Neural progenitor cell (in vitro differentiated cells): Measurements from ENCODE around the gene ARMH3. TPM values are rescaled to one million over a fixed set of nuclear protein-coding genes. Genes with fewer than 3 reads are reported as not detected.

Experiments
- DNase-seq: peaks from one replicate; pipeline ENCODE4 v3.0.0-alpha.2; 2016; ENCODE audit warnings: low spot score
- H2AFZ ChIP-seq: fragments of 200-600 bp; sonication (generic); replicated peaks from 2 replicates; pipeline ENCODE4 v1.6.1; 2016; ENCODE audit warnings: antibody characterized with exemption
- H3F3A ChIP-seq: fragments of 200-600 bp; sonication (generic); 2 replicates; pipeline ENCODE4 v1.6.1; 2016; ENCODE audit warnings: antibody characterized with exemption, low read depth
- H3K27ac ChIP-seq: fragments of 200-600 bp; sonication (generic); 2 replicates; pipeline ENCODE4 v1.5.1; 2016; ENCODE audit warnings: mild to moderate bottlenecking
- H3K27me3 ChIP-seq: fragments of 200-600 bp; sonication (generic); 2 replicates; pipeline ENCODE4 v1.6.1; 2016; ENCODE audit warnings: mild to moderate bottlenecking, moderate library complexity
- H3K36me3 ChIP-seq: fragments of 200-600 bp; sonication (generic); 2 replicates; pipeline ENCODE4 v1.5.1; 2016
- H3K4me1 ChIP-seq: fragments of 200-600 bp; sonication (generic); 2 replicates; pipeline ENCODE4 v1.6.1; 2016; ENCODE audit warnings: mixed run types
- H3K4me2 ChIP-seq: fragments of 200-600 bp; sonication (generic); 2 replicates; pipeline ENCODE4 v1.6.1; 2016
- H3K4me3 ChIP-seq: fragments of 200-600 bp; sonication (generic); 2 replicates; pipeline ENCODE4 v1.5.1; 2016
- H3K79me2 ChIP-seq: fragments of 200-600 bp; sonication (generic); 2 replicates; pipeline ENCODE4 v1.6.1; 2016; ENCODE audit warnings: low read depth
- H3K9ac ChIP-seq: fragments of 200-600 bp; sonication (generic); 2 replicates; pipeline ENCODE4 v1.6.1; 2016
- H3K9me3 ChIP-seq: fragments of 200-600 bp; sonication (generic); 2 replicates; pipeline ENCODE4 v1.5.1; 2016; ENCODE audit warnings: low read depth
- H4K20me1 ChIP-seq: fragments of 200-600 bp; sonication (generic); 2 replicates; pipeline ENCODE4 v1.6.1; 2016; ENCODE audit warnings: low read depth
- H3K27ac Mint-ChIP-seq: 3 replicates; pipeline ENCODE4 v1.8.0; 2021; ENCODE audit warnings: mixed read lengths
- H3K27me3 Mint-ChIP-seq: 2 replicates; pipeline ENCODE4 v1.8.0; 2022; ENCODE audit warnings: low read depth, mild to moderate bottlenecking, inconsistent platforms, moderate library complexity, mixed read lengths; ENCODE audit not compliant: insufficient read depth
- H3K36me3 Mint-ChIP-seq: 3 replicates; pipeline ENCODE4 v1.8.0; 2021; ENCODE audit warnings: mixed read lengths
- H3K4me1 Mint-ChIP-seq: 3 replicates; pipeline ENCODE4 v1.8.0; 2021; ENCODE audit warnings: mixed read lengths
- H3K4me3 Mint-ChIP-seq: 3 replicates; pipeline ENCODE4 v1.8.0; 2021; ENCODE audit warnings: mild to moderate bottlenecking, moderate library complexity, mixed read lengths
- H3K9me3 Mint-ChIP-seq: 3 replicates; pipeline ENCODE4 v1.8.0; 2020; ENCODE audit warnings: mixed read lengths
- EZH2 ChIP-seq: fragments of 200-600 bp; sonication (generic); IDR thresholded peaks from 2 replicates; pipeline ENCODE4 v1.6.1; 2017; ENCODE audit warnings: antibody characterized with exemption, mild to moderate bottlenecking, moderate library complexity
- EZH2phosphoT487 ChIP-seq: fragments of 200-600 bp; sonication (generic); IDR thresholded peaks from 2 replicates; pipeline ENCODE4 v1.6.1; 2017; ENCODE audit warnings: antibody characterized with exemption
- total RNA-seq: library from RNA; depleted of rRNA; stranded (reverse); fragments of >200 nt; gene quantifications from 2 replicates; pipeline ENCODE4 v1.2.3, GENCODE V29; 2015; ENCODE audit warnings: low replicate concordance
- TF ChIP-seq, protein P1 (sequence below): fragments of 200-600 bp; sonication (generic); IDR thresholded peaks from 2 replicates; pipeline ENCODE4 v1.5.1; 2017; ENCODE audit warnings: antibody characterized with exemption, mild to moderate bottlenecking

ARMH3 gene
- total RNA-seq, 1 donor from 2014 or later: 14.5 TPM

DNA sequence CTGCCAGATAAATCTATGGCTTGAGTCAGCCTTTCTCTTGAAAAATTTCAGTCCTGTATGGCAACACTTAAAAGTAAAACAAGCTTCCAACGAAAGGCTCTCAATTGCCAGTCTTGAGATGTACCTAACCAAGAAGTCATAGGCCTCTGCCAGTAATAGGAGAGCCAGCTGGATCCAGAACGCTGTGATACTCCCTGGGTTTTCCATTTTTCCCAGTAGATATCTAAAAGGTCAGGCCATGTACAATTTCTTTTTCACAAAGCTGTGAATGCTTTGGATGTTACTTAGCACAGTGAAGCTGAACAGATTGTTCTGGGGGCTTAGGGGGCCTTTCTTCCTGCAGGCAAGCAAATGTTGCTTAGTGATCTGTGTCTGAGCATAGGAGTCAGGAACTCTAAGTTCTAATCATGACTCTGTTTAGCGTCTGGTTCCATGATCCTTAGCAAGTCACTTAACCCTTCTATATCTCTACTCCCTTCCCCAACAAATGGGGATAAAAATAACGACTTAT, 86.5 kb downstream of the ARMH3 start:
- no peaks in the 10 kb centered on the region for H3K9me3 ChIP-seq
- H3K27me3 Mint-ChIP-seq: peaks cover 2% of the 10 kb centered on the region
- H3K4me3 Mint-ChIP-seq: no peak overlapping the region
- H4K20me1 ChIP-seq: no peaks in the 10 kb centered on the region
- H3K4me1 ChIP-seq: peaks cover 14% of the 10 kb centered on the region
- TF ChIP-seq EZH2 (no peak), EZH2phosphoT487 (no peak)
- TF ChIP-seq, protein P1, sequence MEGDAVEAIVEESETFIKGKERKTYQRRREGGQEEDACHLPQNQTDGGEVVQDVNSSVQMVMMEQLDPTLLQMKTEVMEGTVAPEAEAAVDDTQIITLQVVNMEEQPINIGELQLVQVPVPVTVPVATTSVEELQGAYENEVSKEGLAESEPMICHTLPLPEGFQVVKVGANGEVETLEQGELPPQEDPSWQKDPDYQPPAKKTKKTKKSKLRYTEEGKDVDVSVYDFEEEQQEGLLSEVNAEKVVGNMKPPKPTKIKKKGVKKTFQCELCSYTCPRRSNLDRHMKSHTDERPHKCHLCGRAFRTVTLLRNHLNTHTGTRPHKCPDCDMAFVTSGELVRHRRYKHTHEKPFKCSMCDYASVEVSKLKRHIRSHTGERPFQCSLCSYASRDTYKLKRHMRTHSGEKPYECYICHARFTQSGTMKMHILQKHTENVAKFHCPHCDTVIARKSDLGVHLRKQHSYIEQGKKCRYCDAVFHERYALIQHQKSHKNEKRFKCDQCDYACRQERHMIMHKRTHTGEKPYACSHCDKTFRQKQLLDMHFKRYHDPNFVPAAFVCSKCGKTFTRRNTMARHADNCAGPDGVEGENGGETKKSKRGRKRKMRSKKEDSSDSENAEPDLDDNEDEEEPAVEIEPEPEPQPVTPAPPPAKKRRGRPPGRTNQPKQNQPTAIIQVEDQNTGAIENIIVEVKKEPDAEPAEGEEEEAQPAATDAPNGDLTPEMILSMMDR: no peak
- no peaks in the 10 kb centered on the region for H3K79me2 ChIP-seq
- DNase-seq: no peak
- H3K4me1 Mint-ChIP-seq: peaks cover 7% of the 10 kb centered on the region
- H3F3A ChIP-seq: peaks cover 13% of the 10 kb centered on the region
- no peaks in the 10 kb centered on the region for H3K27me3 ChIP-seq
- no peak overlapping the region for H3K27ac Mint-ChIP-seq
- peaks cover 13% of the 10 kb centered on the region for H3K36me3 Mint-ChIP-seq
- H3K4me3 ChIP-seq: no peak overlapping the region
- H2AFZ ChIP-seq: no peak overlapping the region
- no peak overlapping the region for H3K9ac ChIP-seq
- no peak overlapping the region for H3K4me2 ChIP-seq
- no peak overlapping the region for H3K27ac ChIP-seq
- H3K36me3 ChIP-seq: no peaks in the 10 kb centered on the region
- H3K9me3 Mint-ChIP-seq: no peaks in the 10 kb centered on the region

DNA sequence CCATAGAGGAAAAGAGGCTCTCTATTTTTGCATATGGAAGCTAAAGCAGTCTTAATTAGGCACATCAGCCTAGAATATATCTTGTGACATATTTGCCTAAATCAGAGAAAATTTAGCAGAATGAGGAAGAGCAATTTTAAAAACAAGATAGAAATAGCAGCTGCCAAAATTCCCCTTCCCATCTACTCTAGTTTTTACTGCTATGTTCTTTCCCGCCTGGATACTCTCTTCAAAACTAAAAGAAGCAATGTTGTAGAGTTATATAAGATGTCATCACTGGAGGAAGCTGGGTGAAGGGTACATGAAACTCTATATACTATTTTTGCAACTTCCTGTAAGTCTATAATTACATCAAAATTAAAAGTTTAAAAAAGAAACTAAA, 87.0 kb downstream of the ARMH3 start:
- Histone ChIP-seq H3K9me3 (no peaks in the 10 kb centered on the region), H3K4me2 (no peak overlapping the region), H3F3A (peaks cover 8% of the 10 kb centered on the region), H3K4me1 (peaks cover 9% of the 10 kb centered on the region), H3K79me2 (no peaks in the 10 kb centered on the region), H2AFZ (no peak overlapping the region), H3K9ac (no peak overlapping the region), H3K27me3 (no peaks in the 10 kb centered on the region), H3K36me3 (no peaks in the 10 kb centered on the region), H3K27ac (no peak overlapping the region), H3K4me3 (no peak overlapping the region), H4K20me1 (no peaks in the 10 kb centered on the region)
- Mint-ChIP-seq H3K27me3 (peaks cover 2% of the 10 kb centered on the region), H3K27ac (no peak overlapping the region), H3K9me3 (no peaks in the 10 kb centered on the region), H3K36me3 (peaks cover 13% of the 10 kb centered on the region), H3K4me1 (peaks cover 7% of the 10 kb centered on the region), H3K4me3 (no peak overlapping the region)
- no peak for TF ChIP-seq EZH2
- TF ChIP-seq, protein P1: no peak
- no peak for TF ChIP-seq EZH2phosphoT487
- DNase-seq: no peak

GRCh38 chr10:101968286-101968939, 87.6 kb downstream of the ARMH3 start:
- Mint-ChIP-seq H3K4me3 (no peak overlapping the region), H3K4me1 (peaks cover 7% of the 10 kb centered on the region), H3K27ac (no peak overlapping the region), H3K27me3 (peaks cover 2% of the 10 kb centered on the region), H3K9me3 (no peaks in the 10 kb centered on the region), H3K36me3 (peaks cover 13% of the 10 kb centered on the region)
- H3K27me3 ChIP-seq: no peaks in the 10 kb centered on the region
- H3K27ac ChIP-seq: no peak overlapping the region
- TF ChIP-seq, protein P1: no peak
- TF ChIP-seq EZH2phosphoT487: no peak
- TF ChIP-seq EZH2: no peak
- no peaks in the 10 kb centered on the region for H3K79me2 ChIP-seq
- H3F3A ChIP-seq: peaks cover 2% of the 10 kb centered on the region
- no peak for DNase-seq
- no peak overlapping the region for H3K4me3 ChIP-seq
- H3K9me3 ChIP-seq: no peaks in the 10 kb centered on the region
- H3K9ac ChIP-seq: no peak overlapping the region
- peaks cover 4% of the 10 kb centered on the region for H3K4me1 ChIP-seq
- no peak overlapping the region for H2AFZ ChIP-seq
- H3K4me2 ChIP-seq: no peak overlapping the region
- H3K36me3 ChIP-seq: no peaks in the 10 kb centered on the region
- no peaks in the 10 kb centered on the region for H4K20me1 ChIP-seq
